ENCODE measurements around the gene INPP5A. TPM values are rescaled to one million over a fixed set of nuclear protein-coding genes. Genes with fewer than 3 reads are reported as not detected.

Gene INPP5A
- polyA plus RNA-seq, 3 donors from 2014 or later, result 0.30 to 1.7 (median 0.48) TPM

DNA sequence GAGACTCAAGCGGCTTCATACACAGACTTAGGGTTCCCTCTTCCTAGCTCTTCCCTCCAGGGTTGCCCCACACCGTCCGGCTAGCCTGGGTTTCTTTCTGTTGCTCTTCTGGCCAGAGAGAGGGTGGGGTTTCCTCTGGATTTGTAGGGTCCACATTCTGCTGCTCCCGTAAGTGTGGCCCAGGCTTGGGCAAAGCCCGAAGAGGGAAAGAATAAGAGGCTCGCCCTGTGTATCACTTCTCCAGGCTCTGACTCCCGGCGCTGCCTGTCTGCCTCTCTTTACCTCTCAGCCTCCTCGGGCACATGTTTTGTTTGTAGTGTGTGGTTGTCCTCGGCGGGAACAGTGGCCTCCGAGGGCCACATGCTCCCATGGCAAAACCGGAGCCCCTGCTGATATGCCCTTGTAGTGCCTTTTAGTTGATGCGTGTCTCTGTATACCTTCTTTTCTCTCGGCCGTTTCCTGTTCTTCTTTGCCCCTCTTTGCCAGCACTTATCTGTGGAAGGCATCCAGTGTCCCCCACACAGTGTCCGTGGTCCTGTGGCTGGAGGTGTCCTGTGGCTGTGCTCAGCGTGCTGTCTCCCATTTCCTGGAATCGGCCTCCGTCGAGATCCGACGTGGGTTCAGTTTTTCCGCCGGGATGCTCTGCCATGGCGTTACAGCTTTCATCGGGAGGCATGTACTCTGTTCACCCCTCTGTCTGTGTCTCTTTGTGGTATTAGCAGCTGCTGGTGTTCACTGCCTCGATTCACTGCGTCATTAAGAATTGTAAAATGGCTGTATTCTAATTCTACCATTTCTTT lies 102.9 kb downstream of the INPP5A start:
- H3K4me1 Mint-ChIP-seq, result peaks cover 2 to 8% of the 10 kb centered on the region in 2 donors
- peaks cover 0 to 6% (median 2%) of the 10 kb centered on the region in 3 donors for H3K27me3 Mint-ChIP-seq (ENCODE audit: low read depth in 3 of 3)
- no peak for DNase-seq

DNA sequence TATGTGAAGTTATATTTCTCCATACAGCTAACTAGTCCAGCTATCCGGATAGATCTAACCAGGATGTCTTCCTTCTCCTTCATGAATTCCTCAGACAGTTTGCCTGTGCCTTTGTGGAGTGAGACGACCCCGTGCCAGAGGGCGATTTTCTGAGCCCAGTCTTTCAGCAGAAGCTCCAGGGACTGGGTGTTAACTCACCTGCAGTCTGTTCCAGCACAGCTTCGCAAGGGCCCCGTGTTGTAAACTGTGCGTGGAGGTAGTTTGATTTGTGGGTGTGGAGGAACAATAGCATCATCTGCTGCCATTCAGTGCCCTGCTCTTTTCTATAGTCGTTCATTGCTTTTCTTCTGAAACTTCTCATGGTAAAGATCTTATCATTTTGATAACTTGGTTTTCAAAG lies 103.8 kb downstream of the INPP5A start:
- no peaks in the 10 kb centered on the region for H3K9me3 Mint-ChIP-seq
- H3K4me1 Mint-ChIP-seq, result peaks cover 2 to 8% of the 10 kb centered on the region in 2 donors
- H3K36me3 Mint-ChIP-seq, result no peaks in the 10 kb centered on the region
- DNase-seq, result no peak
- H3K27me3 Mint-ChIP-seq (ENCODE audit: low read depth in 3 of 3), result peaks cover 0 to 6% (median 4%) of the 10 kb centered on the region in 3 donors
- no peak overlapping the region for H3K4me3 Mint-ChIP-seq
- H3K27ac Mint-ChIP-seq, result no peak overlapping the region

More for the DNA sequence above, 102.9 kb downstream of the INPP5A start:
- H3K36me3 Mint-ChIP-seq, result no peaks in the 10 kb centered on the region
- H3K4me3 Mint-ChIP-seq, result no peak overlapping the region
- H3K9me3 Mint-ChIP-seq, result no peaks in the 10 kb centered on the region
- no peak overlapping the region for H3K27ac Mint-ChIP-seq

DNA sequence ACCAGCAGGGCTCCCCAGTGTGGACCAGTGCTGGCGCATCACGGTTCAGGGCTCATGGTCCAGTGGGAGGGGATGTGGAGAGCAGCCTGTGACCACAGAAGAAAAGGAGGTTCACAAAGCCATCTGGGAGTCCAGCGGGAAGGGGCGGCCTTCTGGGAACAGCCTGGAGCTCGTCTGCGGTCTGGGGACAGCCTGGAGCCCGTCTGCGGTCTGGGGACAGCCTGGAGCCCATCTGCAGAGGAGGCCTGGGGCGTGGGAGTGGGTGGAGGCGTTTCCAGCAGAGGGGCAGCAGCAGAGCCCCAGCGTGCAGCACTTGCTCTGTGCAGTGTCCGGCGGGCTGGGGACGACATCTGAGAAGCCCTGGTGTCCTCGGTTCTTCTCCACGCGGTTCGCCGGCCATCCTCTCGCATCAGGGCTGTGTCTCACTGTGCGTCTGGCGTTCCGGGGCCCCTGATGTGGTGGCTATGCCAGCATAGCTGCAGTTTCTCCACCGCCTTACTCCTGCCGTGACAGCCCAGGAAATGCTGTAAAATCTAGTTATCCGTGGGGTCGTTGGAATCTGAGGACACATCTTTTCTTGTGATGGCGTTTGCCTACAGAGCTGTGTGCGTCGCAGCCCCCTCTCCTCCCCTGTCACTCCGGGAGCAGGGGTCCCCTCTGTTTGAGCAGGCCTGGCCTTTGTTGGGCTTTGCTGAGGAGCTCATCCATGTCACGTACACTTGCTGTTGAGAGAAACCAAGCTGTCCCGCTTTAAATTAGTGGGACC lies 104.6 kb downstream of the INPP5A start:
- Mint-ChIP-seq H3K9me3 (no peaks in the 10 kb centered on the region), H3K27ac (no peak overlapping the region), H3K36me3 (no peaks in the 10 kb centered on the region), H3K27me3 (ENCODE audit: low read depth in 3 of 3) (peaks cover 0 to 6% (median 4%) of the 10 kb centered on the region in 3 donors), H3K4me1 (peaks cover 2 to 8% of the 10 kb centered on the region in 2 donors), H3K4me3 (no peak overlapping the region)
- DNase-seq, result no peak

DNA sequence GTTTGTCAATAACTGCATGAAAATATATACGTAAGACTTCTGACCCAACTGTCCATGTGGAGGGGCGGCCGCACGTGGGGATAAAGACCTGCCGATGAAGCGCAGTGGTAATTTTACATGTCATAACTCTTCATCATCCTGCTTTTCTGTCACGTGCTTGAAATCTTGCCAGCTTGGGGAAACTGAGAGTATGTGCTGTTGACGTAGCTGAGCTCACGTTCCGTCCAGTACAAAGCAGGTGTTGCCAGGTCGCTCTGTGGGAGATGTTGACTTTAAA lies 105.1 kb downstream of the INPP5A start:
- no peak overlapping the region for H3K27ac Mint-ChIP-seq
- peaks cover 0 to 6% (median 4%) of the 10 kb centered on the region in 3 donors for H3K27me3 Mint-ChIP-seq (ENCODE audit: low read depth in 3 of 3)
- H3K4me3 Mint-ChIP-seq, result no peak overlapping the region
- no peak for DNase-seq
- H3K9me3 Mint-ChIP-seq, result no peaks in the 10 kb centered on the region
- H3K4me1 Mint-ChIP-seq, result peaks cover under 1 to 6% of the 10 kb centered on the region in 2 donors
- no peaks in the 10 kb centered on the region for H3K36me3 Mint-ChIP-seq

DNA sequence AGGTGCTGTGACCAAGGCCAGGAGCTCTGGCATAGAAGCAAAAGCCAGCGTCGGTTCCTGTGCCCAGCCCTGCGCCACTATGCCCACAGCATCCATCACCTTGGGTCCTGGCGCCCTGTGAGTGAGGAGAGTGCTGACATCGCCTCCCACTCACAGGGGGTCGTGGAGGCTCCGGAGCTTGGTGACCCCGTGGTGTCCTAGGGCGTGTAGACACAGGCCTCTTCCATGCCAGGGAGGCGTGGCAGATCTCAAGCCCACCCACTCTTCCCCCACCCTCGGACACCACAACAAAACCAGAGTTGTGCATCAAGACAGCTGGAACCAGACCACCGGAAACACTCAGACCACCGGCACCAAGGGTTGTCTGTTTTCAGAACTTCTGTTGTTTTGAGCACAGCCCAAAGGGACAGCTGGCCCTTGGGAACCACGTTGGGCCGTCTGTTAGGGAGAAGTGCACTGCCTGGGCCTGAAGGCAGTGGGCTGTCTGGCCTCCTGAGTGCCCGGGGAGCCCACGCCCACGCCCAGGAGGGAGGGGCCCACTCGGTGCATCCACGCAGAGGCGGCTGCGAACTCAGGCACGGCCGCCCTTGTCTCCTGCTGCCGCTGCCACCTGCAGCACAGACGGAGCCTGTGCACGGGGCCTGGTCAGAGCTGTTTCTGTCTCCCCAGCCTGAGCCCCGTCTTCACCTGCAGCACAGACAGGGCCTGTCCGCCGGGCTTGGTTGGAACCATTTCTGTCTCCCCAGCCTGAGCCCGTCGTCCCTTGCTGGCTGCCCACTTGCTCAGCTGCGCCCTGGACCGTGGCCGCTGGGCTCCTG lies 106.3 kb downstream of the INPP5A start:
- no peak overlapping the region for H3K27ac Mint-ChIP-seq
- no peaks in the 10 kb centered on the region for H3K4me1 Mint-ChIP-seq
- H3K4me3 Mint-ChIP-seq, result no peak overlapping the region
- peaks cover 0 to 4% (median 4%) of the 10 kb centered on the region in 3 donors for H3K36me3 Mint-ChIP-seq
- no peak for DNase-seq
- peaks cover 0 to 6% (median 4%) of the 10 kb centered on the region in 3 donors for H3K27me3 Mint-ChIP-seq (ENCODE audit: low read depth in 3 of 3)
- no peaks in the 10 kb centered on the region for H3K9me3 Mint-ChIP-seq

DNA sequence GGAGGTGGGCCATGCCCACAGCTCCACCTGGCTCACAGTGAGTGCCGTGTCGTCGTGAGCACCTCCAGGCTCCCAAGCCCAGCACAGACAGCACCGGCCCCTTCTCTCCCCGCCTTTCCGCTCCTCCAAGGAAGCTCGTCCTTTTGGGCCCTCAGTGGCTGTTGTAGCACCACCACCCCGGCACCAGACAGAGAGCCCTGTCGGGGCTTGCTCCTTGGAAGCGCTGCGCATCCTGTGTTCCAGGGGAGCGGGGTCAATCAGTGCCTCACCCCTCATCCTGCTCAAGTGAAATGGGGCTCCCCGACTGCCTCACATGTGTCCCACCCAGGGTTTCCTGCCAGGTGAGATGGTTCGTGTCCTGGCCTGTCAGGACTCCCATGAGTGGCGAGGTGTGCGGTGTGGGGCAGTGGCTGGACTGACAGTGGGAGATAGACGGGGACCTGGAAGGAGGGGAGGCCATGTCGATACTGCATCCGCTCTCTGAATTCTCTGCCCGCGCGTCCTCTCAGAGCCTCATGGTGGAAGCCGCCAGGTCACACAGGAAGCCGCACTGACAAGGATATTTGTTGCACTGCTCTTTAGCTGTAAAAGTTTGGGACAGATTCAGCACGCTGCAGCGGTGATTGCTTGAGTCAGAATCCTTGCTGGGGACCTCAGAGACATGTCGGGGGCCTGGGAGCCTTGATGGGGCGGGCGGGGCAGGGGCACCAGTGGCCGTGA lies 107.1 kb downstream of the INPP5A start:
- Mint-ChIP-seq H3K4me3 (no peak overlapping the region), H3K27me3 (ENCODE audit: low read depth in 3 of 3) (peaks cover 2 to 6% (median 4%) of the 10 kb centered on the region in 3 donors), H3K36me3 (peaks cover 0 to 4% (median 4%) of the 10 kb centered on the region in 3 donors), H3K9me3 (no peaks in the 10 kb centered on the region), H3K4me1 (no peaks in the 10 kb centered on the region), H3K27ac (no peak overlapping the region)
- DNase-seq, result no peak

DNA sequence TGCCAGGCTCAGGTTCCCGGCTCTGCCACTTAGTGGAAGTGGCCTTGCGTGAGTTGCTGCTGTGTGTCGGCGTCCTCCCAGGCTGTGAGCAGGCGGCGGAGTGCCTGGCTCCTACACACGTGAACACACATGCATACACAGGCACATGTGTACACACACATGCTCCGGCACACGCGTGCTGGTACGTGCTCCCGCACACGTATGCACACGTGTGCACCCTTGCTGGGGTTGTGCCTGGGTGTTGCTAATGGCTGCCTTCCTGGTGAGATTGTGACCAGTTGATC lies 107.6 kb downstream of the INPP5A start:
- Mint-ChIP-seq H3K4me3 (no peak overlapping the region), H3K36me3 (peaks cover 0 to 4% (median 4%) of the 10 kb centered on the region in 3 donors), H3K27me3 (ENCODE audit: low read depth in 3 of 3) (peaks cover 2 to 4% (median 4%) of the 10 kb centered on the region in 3 donors), H3K9me3 (no peaks in the 10 kb centered on the region), H3K4me1 (no peaks in the 10 kb centered on the region), H3K27ac (no peak overlapping the region)
- DNase-seq, result no peak

DNA sequence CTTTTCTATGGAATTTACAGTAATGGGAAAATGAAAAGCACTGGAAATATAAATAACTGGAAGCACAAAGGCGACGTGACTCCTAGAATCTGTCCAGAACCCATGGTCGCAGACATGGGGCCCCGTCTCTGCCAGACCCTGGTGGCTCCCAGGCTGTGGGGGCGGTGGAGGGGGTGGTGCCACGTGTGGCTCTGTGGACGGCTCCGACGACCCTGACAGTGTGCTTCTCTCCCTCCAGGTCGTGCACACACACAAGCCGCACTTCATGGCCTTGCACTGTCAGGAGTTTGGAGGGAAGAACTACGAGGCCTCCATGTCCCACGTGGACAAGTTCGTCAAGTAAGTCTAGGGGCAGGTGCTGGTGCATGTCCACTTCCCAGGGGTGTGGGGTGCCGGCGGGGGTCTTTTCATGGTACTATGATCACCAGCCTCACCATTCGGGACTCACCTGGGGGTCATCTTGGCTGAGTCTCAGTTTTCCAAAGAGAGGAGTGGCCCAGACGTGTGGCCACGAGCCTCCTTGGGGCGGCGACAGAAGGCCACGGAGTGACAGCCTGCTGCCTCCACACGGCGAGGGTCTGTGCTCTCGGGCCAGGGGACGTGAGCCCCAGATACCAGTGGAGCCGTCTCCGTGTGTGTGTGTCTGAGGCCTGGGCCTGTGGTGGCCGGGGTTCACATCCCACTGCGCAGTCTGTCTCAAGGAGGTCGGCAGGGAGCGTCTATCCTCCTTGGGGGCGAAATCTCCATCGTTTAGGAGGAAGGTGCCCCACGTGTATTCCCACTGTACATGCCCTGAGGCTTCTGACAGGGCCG lies 108.2 kb downstream of the INPP5A start:
- H3K4me1 Mint-ChIP-seq, result no peaks in the 10 kb centered on the region
- no peak overlapping the region for H3K27ac Mint-ChIP-seq
- H3K9me3 Mint-ChIP-seq, result no peaks in the 10 kb centered on the region
- no peak overlapping the region for H3K4me3 Mint-ChIP-seq
- H3K36me3 Mint-ChIP-seq, result peaks cover 0 to 4% (median 4%) of the 10 kb centered on the region in 3 donors
- peaks cover 2 to 4% (median 2%) of the 10 kb centered on the region in 3 donors for H3K27me3 Mint-ChIP-seq (ENCODE audit: low read depth in 3 of 3)
- DNase-seq, result no peak

DNA sequence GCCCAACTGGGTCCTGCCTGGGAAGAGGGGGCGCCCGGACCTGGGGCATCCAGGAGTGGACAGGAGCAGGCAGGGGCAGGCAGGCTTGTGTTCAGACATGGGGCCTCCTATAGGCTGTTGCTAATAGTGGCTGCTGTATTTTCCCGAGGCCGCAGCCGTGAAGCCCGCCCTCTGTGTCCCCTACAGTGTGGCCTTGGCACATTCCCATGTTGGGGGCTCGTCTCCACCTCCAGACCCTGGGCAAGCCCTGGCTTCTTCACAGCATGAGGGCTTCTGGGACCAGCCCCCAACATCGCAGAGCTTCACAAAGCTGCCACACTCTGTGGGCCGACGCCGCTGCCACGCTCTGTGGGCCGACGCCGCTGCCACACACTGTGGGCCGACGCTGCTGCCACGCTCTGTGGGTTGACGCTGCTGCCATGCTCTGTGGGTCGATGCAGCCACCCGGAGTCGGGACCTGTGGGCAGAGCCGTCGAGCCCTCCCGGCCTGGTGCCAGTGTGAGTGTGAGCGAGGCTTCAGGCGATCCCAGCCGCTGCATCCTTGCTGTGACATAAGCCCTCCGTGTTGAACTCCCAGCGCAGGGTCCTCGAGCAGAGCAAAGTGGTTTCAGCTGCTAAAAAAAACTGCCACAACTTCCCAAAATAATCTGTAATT lies 109.0 kb downstream of the INPP5A start:
- Mint-ChIP-seq H3K27ac (no peak overlapping the region), H3K9me3 (no peaks in the 10 kb centered on the region), H3K36me3 (peaks cover 0 to 4% (median 4%) of the 10 kb centered on the region in 3 donors), H3K4me3 (no peak overlapping the region), H3K27me3 (ENCODE audit: low read depth in 3 of 3) (peaks cover 2 to 4% (median 3%) of the 10 kb centered on the region in 3 donors), H3K4me1 (no peaks in the 10 kb centered on the region)
- DNase-seq, result no peak

DNA sequence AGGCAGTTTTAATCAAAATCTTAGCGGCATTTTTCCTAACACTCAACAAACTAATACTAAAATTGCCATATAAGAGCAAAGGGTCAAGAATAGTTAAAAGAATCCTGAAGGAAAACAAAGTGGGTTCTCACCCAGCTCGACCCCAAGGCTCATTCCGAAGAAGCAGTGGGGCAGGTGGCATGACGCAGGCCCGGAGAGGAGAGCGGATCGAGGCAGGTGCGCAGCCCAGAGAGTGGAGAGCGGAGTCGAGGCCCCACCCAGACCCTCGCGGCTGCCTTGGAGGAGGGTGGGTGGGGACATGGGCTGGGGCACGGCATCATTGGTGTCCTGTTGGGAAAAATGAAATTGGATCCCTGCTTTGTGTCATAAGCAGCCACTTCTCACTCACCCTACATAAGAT lies 109.8 kb downstream of the INPP5A start:
- Mint-ChIP-seq H3K36me3 (peaks cover 3 to 9% (median 8%) of the 10 kb centered on the region in 3 donors), H3K27ac (no peak overlapping the region), H3K9me3 (no peaks in the 10 kb centered on the region), H3K27me3 (ENCODE audit: low read depth in 3 of 3) (peaks cover 0 to 6% (median 2%) of the 10 kb centered on the region in 3 donors), H3K4me1 (no peaks in the 10 kb centered on the region), H3K4me3 (no peak overlapping the region)
- no peak for DNase-seq

DNA sequence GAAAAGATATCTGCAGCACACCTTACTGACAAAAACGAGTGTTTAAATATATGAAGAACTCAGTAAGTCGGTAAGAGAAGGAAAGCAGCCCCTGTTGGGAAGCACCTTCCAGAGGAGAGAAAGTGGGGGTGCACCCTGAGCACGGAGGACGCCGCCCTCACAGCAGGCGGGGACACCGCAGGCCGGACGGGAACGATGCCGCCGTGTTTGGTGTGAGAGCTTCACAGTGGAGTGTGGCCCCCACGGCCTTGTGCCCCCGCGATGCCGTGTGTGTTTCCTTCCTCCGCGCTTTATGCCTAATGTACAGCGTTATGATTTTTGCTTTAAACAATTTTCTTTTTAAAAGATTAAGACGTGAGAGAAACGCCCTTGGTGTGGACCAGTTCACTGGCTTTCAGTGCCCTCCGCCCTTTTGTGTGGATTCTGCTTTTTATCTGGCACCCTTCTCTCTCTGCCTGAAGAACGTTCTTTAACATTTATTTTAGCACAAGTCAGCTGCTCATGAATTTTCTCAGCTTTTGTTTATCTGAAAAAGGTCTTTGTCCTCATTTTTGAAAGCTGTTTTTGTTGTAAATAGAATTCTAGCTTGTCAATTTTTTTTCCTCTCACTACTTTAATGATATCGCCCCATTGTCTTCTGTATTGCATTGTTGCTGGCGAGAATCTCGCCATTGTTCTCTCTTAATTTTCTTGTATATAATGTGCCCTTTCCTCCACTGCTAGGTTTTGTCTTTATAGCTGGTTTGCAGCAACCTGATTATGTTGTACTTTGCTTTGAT lies 110.7 kb downstream of the INPP5A start:
- Mint-ChIP-seq H3K36me3 (peaks cover 3 to 11% (median 10%) of the 10 kb centered on the region in 3 donors), H3K27ac (no peak overlapping the region), H3K4me3 (no peak overlapping the region), H3K27me3 (ENCODE audit: low read depth in 3 of 3) (peaks cover 0 to 6% (median 2%) of the 10 kb centered on the region in 3 donors), H3K9me3 (no peaks in the 10 kb centered on the region), H3K4me1 (no peaks in the 10 kb centered on the region)
- DNase-seq, result no peak
